Eye (tissue), 1 donor: ENCODE measurements around the gene DDX56.
"Not testable (repeated sequence)": the region's sequence is repeated elsewhere in the genome, so short reads cannot be mapped to it uniquely, and the experiment has no call there.

Experiments
- DNase-seq: peaks from one replicate; pipeline ENCODE4 v3.0.0-alpha.2; 2015

The DDX56 gene

GRCh38 chr7:44595934-44596635 is 22.4 kb upstream of the DDX56 start:
- DNase-seq, result no peak

- DNase-seq, result no peak
Observed at GRCh38 chr7:44590910-44591309, 17.2 kb upstream of the DDX56 start.

DNA sequence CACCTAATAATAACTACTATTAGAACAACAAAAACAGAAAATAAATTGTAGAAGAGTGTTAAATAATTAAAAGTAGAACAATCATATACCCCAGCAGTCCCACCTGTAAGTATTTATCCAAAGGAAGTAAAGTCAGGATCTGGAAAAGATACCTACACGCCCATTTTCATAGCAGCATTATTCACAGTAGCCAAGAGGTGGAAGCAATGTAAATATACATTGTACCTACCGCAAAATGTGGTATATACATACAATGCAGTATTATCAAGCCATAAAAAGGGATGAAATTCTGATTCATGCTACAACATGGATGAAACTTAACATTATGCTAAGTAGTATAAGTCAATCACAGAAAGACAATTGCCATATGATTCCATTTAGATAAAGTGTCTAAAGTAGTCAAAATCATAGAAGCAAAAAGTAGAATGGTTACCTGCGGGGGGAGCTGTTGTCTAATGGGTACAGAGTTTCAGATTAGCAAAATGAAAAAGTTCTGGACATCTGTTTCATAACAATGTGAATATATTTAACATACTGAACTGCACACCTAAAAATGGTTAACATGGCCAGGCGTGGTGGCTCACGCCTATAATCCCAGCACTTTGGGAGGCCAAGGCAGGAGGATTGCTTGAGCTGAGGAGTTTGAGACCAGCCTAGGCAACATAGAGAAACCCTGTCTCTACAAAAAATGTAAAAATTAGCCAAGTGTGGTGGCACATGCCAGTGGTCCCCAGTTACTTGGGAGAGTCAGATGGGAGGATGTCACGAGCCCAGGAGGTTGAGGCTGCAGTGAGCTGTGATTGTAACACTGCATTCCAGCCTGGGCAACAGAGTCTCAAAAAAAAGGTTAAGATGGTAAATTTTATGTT is 14.4 kb upstream of the DDX56 start:
- peak; percentile 75 for DNase-seq

- DNase-seq, result no peak
Observed at GRCh38 chr7:44583146-44583865, 9.6 kb upstream of the DDX56 start.

GRCh38 chr7:44581879-44582603 is 8.3 kb upstream of the DDX56 start, which contains the start of gene TMED4:
Gene TMED4 (minus strand): TSS chr7:44582231. CDS start chr7:44582206, 25 bp downstream.
- DNase-seq, result peak; percentile 99

GRCh38 chr7:44580945-44581878 is 7.5 kb upstream of the DDX56 start:
- no peak for DNase-seq

GRCh38 chr7:44576228-44576627 is 2.5 kb upstream of the DDX56 start:
- no peak for DNase-seq

GRCh38 chr7:44575054-44575453 is 1.3 kb upstream of the DDX56 start:
- DNase-seq, result no peak

- no peak for DNase-seq
Observed at GRCh38 chr7:44574287-44574872, 672 bp upstream of the DDX56 start.

DNA sequence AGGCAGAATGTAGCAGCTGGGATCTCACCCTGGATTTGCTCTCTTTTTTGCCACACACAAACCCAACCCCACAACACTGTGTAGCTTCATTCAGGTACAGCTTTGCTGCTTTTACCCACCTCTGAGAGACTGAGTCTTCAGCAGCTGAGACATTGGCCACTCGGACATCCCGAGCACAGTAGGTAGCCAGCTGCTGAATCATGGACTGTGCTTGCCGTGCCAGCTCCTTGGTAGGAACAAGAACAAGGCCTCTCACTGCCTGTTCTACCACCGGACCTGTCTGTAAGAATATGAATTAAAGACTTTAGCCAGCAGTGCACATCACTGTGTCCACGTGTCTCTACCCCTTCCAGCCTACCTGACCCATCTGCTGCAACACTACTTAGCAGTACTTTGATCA is 937 bp downstream of the DDX56 start:
- no peak for DNase-seq

- no peak for DNase-seq
Observed at GRCh38 chr7:44569959-44570358, 3.7 kb downstream of the DDX56 start.

GRCh38 chr7:44568771-44569560 is 4.7 kb downstream of the DDX56 start:
- no peak for DNase-seq

- no peak for DNase-seq
Observed at GRCh38 chr7:44567884-44568283, 5.8 kb downstream of the DDX56 start.

- DNase-seq, result no peak
Observed at GRCh38 chr7:44566680-44567079, 7.0 kb downstream of the DDX56 start.

- no peak for DNase-seq
Observed at GRCh38 chr7:44565795-44566559, 7.7 kb downstream of the DDX56 start.

- peak; percentile 77 for DNase-seq
Observed at GRCh38 chr7:44565097-44565794, 8.5 kb downstream of the DDX56 start.

GRCh38 chr7:44564606-44565005 is 9.1 kb downstream of the DDX56 start:
- no peak for DNase-seq

DNA sequence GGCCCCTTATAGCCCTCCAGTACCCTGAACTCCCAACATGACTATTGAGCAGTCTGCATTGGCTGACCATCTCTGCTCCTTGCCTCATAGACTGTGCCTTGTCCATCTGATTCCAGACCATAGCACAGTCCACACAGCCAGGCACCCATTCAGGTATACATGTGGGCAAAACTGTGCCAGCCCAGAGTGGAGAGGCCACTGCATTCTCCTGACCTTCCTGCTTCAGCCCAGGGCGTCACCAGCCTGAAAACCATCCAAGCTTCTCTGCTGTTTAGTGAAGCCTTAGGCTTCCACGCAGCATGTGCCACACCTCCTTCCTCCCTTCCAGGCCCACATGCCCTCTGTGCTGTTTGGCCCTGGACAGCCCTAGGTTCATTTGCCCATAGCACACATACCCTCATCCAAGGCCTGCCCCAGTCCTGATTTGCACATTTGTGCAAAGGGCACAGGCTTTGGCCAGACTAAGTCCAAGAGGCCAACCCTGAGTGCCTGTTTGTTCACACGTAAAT is 10.5 kb downstream of the DDX56 start:
- DNase-seq, result no peak

DNA sequence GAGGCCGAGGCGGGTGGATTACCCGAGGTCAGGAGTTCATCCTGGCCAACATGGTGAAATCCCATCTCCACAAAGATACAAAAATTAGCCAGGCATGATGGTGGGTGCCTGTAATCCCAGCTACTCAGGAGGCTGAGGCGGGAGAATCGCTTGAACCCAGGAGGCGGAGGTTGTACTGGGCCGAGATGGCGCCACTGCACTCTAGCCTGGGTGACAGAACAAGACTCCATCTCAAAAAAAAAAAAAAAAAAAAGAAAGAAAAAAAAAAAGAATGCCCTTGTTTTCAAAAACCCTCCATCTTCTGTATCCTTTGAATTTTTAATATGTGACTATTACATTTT is 11.1 kb downstream of the DDX56 start:
- DNase-seq, result not testable (repeated sequence)
